Prostate gland (tissue), 2 donors: ENCODE results near the gene TMEM218. TPM values are rescaled to one million over a fixed set of nuclear protein-coding genes. Genes with fewer than 3 reads are reported as not detected.

Experiments
- DNase-seq: peaks from one replicate; pipeline ENCODE4 v3.0.0-alpha.2; 2019; ENCODE audit warnings: low spot score
- H3K27ac ChIP-seq, 2 donors: fragments of 200-600 bp; sonication (generic); 2 replicates each; pipeline ENCODE4 v1.5.1; 2017 to 2019
- H3K27me3 ChIP-seq: fragments of 200-600 bp; sonication (generic); replicated peaks from 2 replicates; pipeline ENCODE4 v1.5.1; 2019; ENCODE audit not compliant: insufficient read depth
- H3K36me3 ChIP-seq, 2 donors: fragments of 200-600 bp; sonication (generic); 1 replicate in 1 of 2; 2 replicates in 1 of 2; pipeline versions ENCODE4 v1.5.1 to v1.8.1; 2017 to 2019
- H3K4me1 ChIP-seq: fragments of 200-600 bp; sonication (generic); replicated peaks from 2 replicates; pipeline ENCODE4 v1.5.1; 2019
- H3K4me3 ChIP-seq, 2 donors: fragments of 200-600 bp; sonication (generic); 2 replicates each; pipeline ENCODE4 v1.5.1; 2017 to 2019
- H3K9me3 ChIP-seq: fragments of 200-600 bp; sonication (generic); 2 replicates; pipeline ENCODE4 v1.5.1; 2017
- CTCF ChIP-seq, 4 experiments: fragments of 200-600 bp in 2 of 4; fragments of 450-650 bp in 2 of 4; sonication (generic) in 2 of 4; IDR thresholded peaks; 1 replicate in 3 of 4; 2 replicates in 1 of 4; pipeline ENCODE4 v1.5.1; 2016 to 2019; ENCODE audit warnings: antibody characterized with exemption in 4 of 4, mild to moderate bottlenecking in 2 of 4, moderate library complexity in 2 of 4
- POLR2A ChIP-seq: fragments of 450-650 bp; IDR thresholded peaks from one replicate; pipeline ENCODE4 v1.6.1; 2016; ENCODE audit warnings: antibody characterized with exemption, mild to moderate bottlenecking
- POLR2AphosphoS5 ChIP-seq: sonication (generic); formaldehyde crosslinking; IDR thresholded peaks from one replicate; pipeline ENCODE4 v1.6.1; 2017; ENCODE audit warnings: antibody characterized with exemption
- WGBS: methylation state at CpG from one replicate; pipeline ENCODE4 v1.1.5; 2018; 5-methylcytosine and 5-hydroxymethylcytosine counted together
- intact Hi-C: fragments of 100-400 bp; cut with DNase I; formaldehyde crosslinking; loops from one replicate; pipeline ENCODE4 v1.14.2; 2022
- total RNA-seq, 2 donors: library from RNA; depleted of rRNA; stranded (reverse); fragments of >200 nt; gene quantifications; one replicate each; pipeline ENCODE4 v1.1.0, GENCODE V29; 2016

Gene TMEM218
- total RNA-seq, 2 donors from 2014 or later = 17.7 to 33.5 TPM

GRCh38 chr11:125093502-125093901, 17.9 kb downstream of the TMEM218 start:
- H3K4me3 ChIP-seq = no peak overlapping the region

DNA sequence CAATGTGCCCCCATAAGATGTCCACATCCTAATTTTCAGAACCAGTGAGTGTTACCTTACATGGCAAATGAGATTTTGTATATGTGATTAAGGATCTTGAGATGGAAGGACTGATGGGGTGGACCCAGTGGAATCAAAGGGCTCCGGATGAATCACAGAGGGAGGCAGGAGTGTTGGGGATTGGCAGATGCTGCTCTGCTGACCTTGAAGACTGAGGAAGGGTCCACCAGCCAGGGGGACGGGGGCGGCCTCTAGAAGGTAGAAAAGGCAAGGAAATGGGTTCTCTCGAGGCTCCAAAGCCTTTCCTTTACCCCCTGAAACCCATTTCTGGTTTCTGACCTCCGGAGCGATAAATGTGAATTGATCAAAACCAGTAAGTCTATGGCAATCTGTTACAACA, 18.8 kb downstream of the TMEM218 start:
- no peaks in the 10 kb centered on the region for H3K4me1 ChIP-seq
- no peaks in the 10 kb centered on the region for H3K9me3 ChIP-seq
- no peak overlapping the region for H3K4me3 ChIP-seq
- no peaks in the 10 kb centered on the region for H3K36me3 ChIP-seq
- 92% methylated on average over 6 of the region's 6 CpGs for WGBS
- no peak overlapping the region for H3K27ac ChIP-seq
- DNase-seq = no peak
- H3K27me3 ChIP-seq = no peaks in the 10 kb centered on the region
- TF ChIP-seq CTCF (IDR thresholded peaks at IDR 0.05) (no peak), POLR2A (no peak)
- intact Hi-C loops = loop anchor here (5.0 to 10.0 kb wide), 5 partner anchors 52 to 782 kb away; no protein-coding TSS in a partner anchor

More at GRCh38 chr11:125093502-125093901, 17.9 kb downstream of the TMEM218 start:
- TF ChIP-seq POLR2AphosphoS5 (no peak), POLR2A (no peak), CTCF (IDR thresholded peaks at IDR 0.05) (no peak)
- Histone ChIP-seq H3K27me3 (no peaks in the 10 kb centered on the region), H3K27ac (no peak overlapping the region), H3K4me1 (no peaks in the 10 kb centered on the region), H3K9me3 (no peaks in the 10 kb centered on the region), H3K36me3 (no peaks in the 10 kb centered on the region)
- WGBS = 79% methylated on average over 4 of the region's 4 CpGs
- no peak for DNase-seq
- intact Hi-C loops = loop anchor here (5.0 to 10.0 kb wide), 5 partner anchors 51 to 781 kb away; no protein-coding TSS in a partner anchor

GRCh38 chr11:125091877-125092664, 19.4 kb downstream of the TMEM218 start:
- Histone ChIP-seq H3K4me1 (no peaks in the 10 kb centered on the region), H3K27ac (no peak overlapping the region), H3K36me3 (no peaks in the 10 kb centered on the region), H3K9me3 (no peaks in the 10 kb centered on the region), H3K4me3 (no peak overlapping the region), H3K27me3 (no peaks in the 10 kb centered on the region)
- 87% methylated on average over 6 of the region's 6 CpGs for WGBS
- TF ChIP-seq POLR2A = no peak
- TF ChIP-seq CTCF (IDR thresholded peaks at IDR 0.05) = no peak
- TF ChIP-seq POLR2AphosphoS5 = no peak
- no peak for DNase-seq
- intact Hi-C loops = loop anchor here (5.0 to 10.0 kb wide), 5 partner anchors 53 to 783 kb away; no protein-coding TSS in a partner anchor

- no peaks in the 10 kb centered on the region for H3K27me3 ChIP-seq
- no peaks in the 10 kb centered on the region for H3K36me3 ChIP-seq
- TF ChIP-seq POLR2AphosphoS5 (no peak), POLR2A (no peak), CTCF (IDR thresholded peaks at IDR 0.05) (peak in 3 of 4 experiments; percentile 51 to 71 (median 56))
- H3K27ac ChIP-seq = no peak overlapping the region
- H3K4me3 ChIP-seq = no peak overlapping the region
- no peak for DNase-seq
- intact Hi-C loops = loop anchor here (5.0 to 10.0 kb wide), 5 partner anchors 53 to 783 kb away; no protein-coding TSS in a partner anchor
- WGBS = 48% methylated on average over 5 of the region's 5 CpGs
- no peaks in the 10 kb centered on the region for H3K4me1 ChIP-seq
- no peaks in the 10 kb centered on the region for H3K9me3 ChIP-seq
These were observed 20.1 kb downstream of the TMEM218 start for GRCh38 chr11:125091247-125091876.
